H9 (cell line): ENCODE results near the gene ZFYVE19. TPM values are rescaled to one million over a fixed set of nuclear protein-coding genes. Genes with fewer than 3 reads are reported as not detected.

Experiments
- DNase-seq: peaks from one replicate; pipeline ENCODE4 v3.0.0-alpha.2; 2017
- H2AFZ ChIP-seq: one replicate; pipeline ENCODE4 v1.6.1; 2013; ENCODE audit warnings: mild to moderate bottlenecking, low read length, control low read depth, moderate library complexity
- H2AK5ac ChIP-seq: 2 replicates; pipeline ENCODE4 v1.6.1; 2013; ENCODE audit warnings: low read length, control low read depth, mixed read lengths; ENCODE audit not compliant: insufficient read length
- H2BK120ac ChIP-seq: one replicate; pipeline ENCODE4 v1.6.1; 2013; ENCODE audit warnings: low read depth, mild to moderate bottlenecking, low read length, control low read depth, inconsistent platforms; ENCODE audit not compliant: poor library complexity, severe bottlenecking
- H2BK12ac ChIP-seq: 2 replicates; pipeline ENCODE4 v1.6.1; 2013; ENCODE audit warnings: low read length, control low read depth, mixed read lengths, low read depth; ENCODE audit not compliant: insufficient read length
- H2BK15ac ChIP-seq: 2 replicates; pipeline ENCODE4 v1.6.1; 2013; ENCODE audit warnings: low read depth, low read length, control low read depth
- H2BK20ac ChIP-seq: one replicate; pipeline ENCODE4 v1.6.1; 2013; ENCODE audit warnings: low read depth, mild to moderate bottlenecking, low read length, control low read depth, inconsistent platforms; ENCODE audit not compliant: poor library complexity, severe bottlenecking
- H2BK5ac ChIP-seq: 2 replicates; pipeline ENCODE4 v1.6.1; 2013; ENCODE audit warnings: low read length, control low read depth, mixed read lengths; ENCODE audit not compliant: insufficient read length
- H3K14ac ChIP-seq: 2 replicates; pipeline ENCODE4 v1.6.1; 2013; ENCODE audit warnings: low read length, control low read depth; ENCODE audit not compliant: insufficient read depth
- H3K18ac ChIP-seq: 2 replicates; pipeline ENCODE4 v1.6.1; 2013; ENCODE audit warnings: low read depth, mild to moderate bottlenecking, mixed read lengths, low read length, control low read depth; ENCODE audit not compliant: insufficient read length
- H3K23ac ChIP-seq: 2 replicates; pipeline ENCODE4 v1.6.1; 2013; ENCODE audit warnings: low read length, control low read depth, mixed read lengths, low read depth; ENCODE audit not compliant: insufficient read length
- H3K23me2 ChIP-seq: 2 replicates; pipeline ENCODE4 v1.6.1; 2013; ENCODE audit warnings: low read depth, mild to moderate bottlenecking, mixed read lengths, low read length, control low read depth; ENCODE audit not compliant: insufficient read length, poor library complexity, severe bottlenecking
- H3K27ac ChIP-seq: 2 replicates; pipeline ENCODE4 v1.5.1; 2013; ENCODE audit warnings: low read length, control low read depth, mixed read lengths, low read depth; ENCODE audit not compliant: insufficient read length
- H3K27me3 ChIP-seq: 2 replicates; pipeline ENCODE4 v1.6.1; 2013; ENCODE audit warnings: low read length, control low read depth, inconsistent platforms; ENCODE audit not compliant: insufficient read depth
- H3K4ac ChIP-seq: 2 replicates; pipeline ENCODE4 v1.6.1; 2013; ENCODE audit warnings: low read depth, mild to moderate bottlenecking, control low read depth, inconsistent platforms, low read length, moderate library complexity
- H3K4me1 ChIP-seq: 2 replicates; pipeline ENCODE4 v1.6.1; 2013; ENCODE audit warnings: low read length, control low read depth, inconsistent platforms; ENCODE audit not compliant: insufficient read depth
- H3K4me2 ChIP-seq: 2 replicates; pipeline ENCODE4 v1.6.1; 2013; ENCODE audit warnings: low read length, control low read depth, mixed read lengths; ENCODE audit not compliant: insufficient read length, insufficient read depth
- H3K56ac ChIP-seq: 2 replicates; pipeline ENCODE4 v1.6.1; 2013; ENCODE audit warnings: low read depth, mild to moderate bottlenecking, mixed read lengths, low read length, control low read depth; ENCODE audit not compliant: insufficient read length
- H3K79me1 ChIP-seq: 2 replicates; pipeline ENCODE4 v1.6.1; 2013; ENCODE audit warnings: low read depth, mild to moderate bottlenecking, moderate library complexity, low read length, control low read depth, inconsistent platforms; ENCODE audit not compliant: insufficient read depth, poor library complexity, severe bottlenecking
- H3K79me2 ChIP-seq: 2 replicates; pipeline ENCODE4 v1.6.1; 2013; ENCODE audit warnings: low read length, control low read depth, inconsistent platforms; ENCODE audit not compliant: insufficient read depth
- H3K9ac ChIP-seq: 2 replicates; pipeline ENCODE4 v1.6.1; 2013; ENCODE audit warnings: low read length, control low read depth, mixed read lengths; ENCODE audit not compliant: insufficient read length; ENCODE audit errors: extremely low read depth
- H3K9me3 ChIP-seq: one replicate; pipeline ENCODE4 v1.6.1; 2013; ENCODE audit warnings: low read depth, low read length, inconsistent platforms; ENCODE audit not compliant: control insufficient read depth
- H3T11ph ChIP-seq: one replicate; pipeline ENCODE4 v1.6.1; 2013; ENCODE audit warnings: mild to moderate bottlenecking, low read length, control low read depth, inconsistent platforms
- H4K20me1 ChIP-seq: one replicate; pipeline ENCODE4 v1.6.1; 2013; ENCODE audit not compliant: control insufficient read depth, insufficient read length, insufficient read depth
- H4K5ac ChIP-seq: 2 replicates; pipeline ENCODE4 v1.6.1; 2013; ENCODE audit warnings: low read depth, mild to moderate bottlenecking, mixed read lengths, low read length, control low read depth; ENCODE audit not compliant: insufficient read length
- H4K8ac ChIP-seq: replicated peaks from 2 replicates; pipeline ENCODE4 v1.6.1; 2013; ENCODE audit warnings: low read length, control low read depth, mixed read lengths, low read depth; ENCODE audit not compliant: insufficient read length
- H4K91ac ChIP-seq: 2 replicates; pipeline ENCODE4 v1.6.1; 2013; ENCODE audit warnings: low read depth, mild to moderate bottlenecking, moderate library complexity, mixed read lengths, low read length, control low read depth; ENCODE audit not compliant: insufficient read length
- H3K27ac Mint-ChIP-seq, 3 experiments: 2 replicates in 2 of 3; 3 replicates in 1 of 3; pipeline ENCODE4 v1.8.0; 2020 to 2021; ENCODE audit warnings: mixed read lengths in 3 of 3, mild to moderate bottlenecking in 1 of 3, moderate library complexity in 1 of 3
- H3K27me3 Mint-ChIP-seq: 2 replicates; pipeline ENCODE4 v1.8.0; 2021; ENCODE audit warnings: low read depth, mild to moderate bottlenecking, moderate library complexity, mixed read lengths
- H3K36me3 Mint-ChIP-seq, 3 experiments: 2 replicates in 2 of 3; 3 replicates in 1 of 3; pipeline ENCODE4 v1.8.0; 2020 to 2021; ENCODE audit warnings: low read depth in 3 of 3, mixed read lengths in 3 of 3; ENCODE audit not compliant: insufficient read depth in 1 of 3
- H3K4me1 Mint-ChIP-seq, 2 experiments: 2 replicates each; pipeline ENCODE4 v1.8.0; 2020; ENCODE audit warnings: mixed read lengths in 2 of 2
- H3K4me3 Mint-ChIP-seq, 2 experiments: 2 replicates in 1 of 2; 3 replicates in 1 of 2; pipeline ENCODE4 v1.8.0; 2020 to 2021; ENCODE audit warnings: mild to moderate bottlenecking in 2 of 2, mixed read lengths in 2 of 2, moderate library complexity in 1 of 2
- H3K9me3 Mint-ChIP-seq, 2 experiments: 2 replicates in 1 of 2; 3 replicates in 1 of 2; pipeline ENCODE4 v1.8.0; 2020; ENCODE audit warnings: mild to moderate bottlenecking in 2 of 2, mixed read lengths in 2 of 2, moderate library complexity in 1 of 2
- WGBS: extraction: QIAGEN DNeasy Blood & Tissue Kit; methylation state at CpG from one replicate; pipeline ENCODE4 v1.1.7; 2013; ENCODE audit warnings: missing lambda C conversion rate, low lambda C conversion rate, mixed read lengths; ENCODE audit not compliant: insufficient read length; ENCODE audit errors: extremely low coverage; 5-methylcytosine and 5-hydroxymethylcytosine counted together
- total RNA-seq: library from RNA; stranded (reverse); gene quantifications from 2 replicates; pipeline ENCODE4 v1.2.1, GENCODE V29; 2021
- TF ChIP-seq, protein P1 (sequence below): fragments of 200-600 bp; sonication (generic); conservative IDR thresholded peaks from 3 replicates; pipeline ENCODE4 v1.8.0; 2021; ENCODE audit warnings: antibody characterized with exemption, mild to moderate bottlenecking

Gene ZFYVE19
- total RNA-seq, 1 experiment from 2014 or later = 11.3 TPM

DNA sequence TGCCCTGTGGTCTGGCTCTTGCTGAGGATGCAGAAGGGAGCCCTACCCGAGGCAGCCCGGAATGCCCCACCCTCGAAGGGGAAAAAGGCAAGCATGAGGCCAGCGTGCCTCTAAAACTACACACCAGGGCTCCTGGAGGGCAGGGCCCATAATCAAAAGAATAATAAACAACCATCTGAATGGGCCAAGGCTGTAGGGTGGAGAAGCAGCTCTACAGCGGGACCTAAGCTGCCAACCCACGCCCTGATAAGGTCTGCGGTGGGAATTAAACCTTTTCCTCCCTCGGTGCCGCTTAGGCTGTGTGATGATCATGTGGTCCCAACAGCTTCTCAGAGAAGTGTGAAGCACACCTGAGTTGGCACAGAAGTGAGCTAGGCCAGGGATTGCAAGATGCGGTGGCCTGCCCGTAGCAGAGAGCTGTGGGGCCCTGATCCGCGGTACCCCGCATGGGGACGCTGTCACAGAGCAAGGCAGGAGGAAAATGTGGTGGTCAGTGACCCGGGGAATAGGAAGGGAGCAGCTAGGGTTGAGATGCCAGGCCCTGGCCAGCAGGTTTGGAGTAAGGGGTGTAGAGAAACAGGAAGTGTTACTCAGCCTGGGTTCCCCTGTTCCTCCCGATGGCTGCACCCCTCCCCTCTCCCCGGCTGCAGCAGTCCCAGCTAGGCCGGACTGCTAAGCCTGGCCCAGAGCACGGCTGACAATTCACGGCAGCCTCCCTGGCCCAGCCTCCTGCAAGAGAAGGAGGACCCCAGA is 38.2 kb upstream of the ZFYVE19 start:
- H2BK120ac ChIP-seq = no peak overlapping the region
- H3K23me2 ChIP-seq = no peaks in the 10 kb centered on the region
- H3K27ac ChIP-seq = no peak overlapping the region
- no peak overlapping the region for H2BK12ac ChIP-seq
- no peak overlapping the region for H2AFZ ChIP-seq
- H3K4me1 ChIP-seq = peaks cover 4% of the 10 kb centered on the region; the same call in 1 of the 2 replicates
- no peak overlapping the region for H4K91ac ChIP-seq
- WGBS = no CpG with 5 or more reads among the region's 21 CpGs
- no peak overlapping the region for H3T11ph ChIP-seq
- no peaks in the 10 kb centered on the region for H3K79me2 ChIP-seq
- no peak overlapping the region for H4K5ac ChIP-seq
- H3K23ac ChIP-seq = no peak overlapping the region
- no peak overlapping the region for H3K18ac ChIP-seq
- no peak overlapping the region for H4K8ac ChIP-seq
- no peak for DNase-seq
- Mint-ChIP-seq H3K4me1 (peaks cover 29% of the 10 kb centered on the region in 2 experiments), H3K36me3 (peaks cover 0 to 20% (median 3%) of the 10 kb centered on the region in 3 experiments), H3K27me3 (no peaks in the 10 kb centered on the region; the same call in 1 of the 2 replicates), H3K27ac (peak overlapping the region in 1 of 3 experiments; percentile 68; a peak in 2 of 7 replicates), H3K9me3 (no peaks in the 10 kb centered on the region), H3K4me3 (no peak overlapping the region)
- TF ChIP-seq, protein P1, sequence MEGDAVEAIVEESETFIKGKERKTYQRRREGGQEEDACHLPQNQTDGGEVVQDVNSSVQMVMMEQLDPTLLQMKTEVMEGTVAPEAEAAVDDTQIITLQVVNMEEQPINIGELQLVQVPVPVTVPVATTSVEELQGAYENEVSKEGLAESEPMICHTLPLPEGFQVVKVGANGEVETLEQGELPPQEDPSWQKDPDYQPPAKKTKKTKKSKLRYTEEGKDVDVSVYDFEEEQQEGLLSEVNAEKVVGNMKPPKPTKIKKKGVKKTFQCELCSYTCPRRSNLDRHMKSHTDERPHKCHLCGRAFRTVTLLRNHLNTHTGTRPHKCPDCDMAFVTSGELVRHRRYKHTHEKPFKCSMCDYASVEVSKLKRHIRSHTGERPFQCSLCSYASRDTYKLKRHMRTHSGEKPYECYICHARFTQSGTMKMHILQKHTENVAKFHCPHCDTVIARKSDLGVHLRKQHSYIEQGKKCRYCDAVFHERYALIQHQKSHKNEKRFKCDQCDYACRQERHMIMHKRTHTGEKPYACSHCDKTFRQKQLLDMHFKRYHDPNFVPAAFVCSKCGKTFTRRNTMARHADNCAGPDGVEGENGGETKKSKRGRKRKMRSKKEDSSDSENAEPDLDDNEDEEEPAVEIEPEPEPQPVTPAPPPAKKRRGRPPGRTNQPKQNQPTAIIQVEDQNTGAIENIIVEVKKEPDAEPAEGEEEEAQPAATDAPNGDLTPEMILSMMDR = no peak
- H3K4me2 ChIP-seq = no peak overlapping the region
- H2BK20ac ChIP-seq = no peak overlapping the region
- no peak overlapping the region for H2AK5ac ChIP-seq
- H4K20me1 ChIP-seq = no peaks in the 10 kb centered on the region
- no peak overlapping the region for H3K56ac ChIP-seq
- H3K27me3 ChIP-seq = no peaks in the 10 kb centered on the region
- H2BK15ac ChIP-seq = no peak overlapping the region
- no peak overlapping the region for H3K4ac ChIP-seq
- H3K9me3 ChIP-seq = no peaks in the 10 kb centered on the region
- H3K9ac ChIP-seq = no peak overlapping the region
- H3K79me1 ChIP-seq = no peaks in the 10 kb centered on the region
- H2BK5ac ChIP-seq = no peak overlapping the region
- no peak overlapping the region; the same call in 1 of the 2 replicates for H3K14ac ChIP-seq
